ENCODE measurements around the gene PPM1H. TPM values are rescaled to one million over a fixed set of nuclear protein-coding genes. Genes with fewer than 3 reads are reported as not detected.

The PPM1H gene
- total and polyA plus RNA-seq, 10 of the 15 experiments (the other 5 are each of a cell fraction or from before 2014, with no cell fraction given): 0.11 to 0.83 (median 0.49) TPM

GRCh38 chr12:62789851-62790250 lies 145.1 kb downstream of the PPM1H start (continued):
- TF ChIP-seq SKIL (IDR thresholded peaks at IDR 0.05; ENCODE audit: low read depth, poor library complexity, severe bottlenecking): no peak

- H3K27me3 ChIP-seq (replicated peaks in 1 of 2; ENCODE audit: control insufficient read depth in 2 of 2, insufficient read depth in 2 of 2, low read length in 1 of 2): no peaks in the 10 kb centered on the region
- ATAC-seq (no peak), DNase-seq (ENCODE audit: low read depth, low spot score) (no peak), FAIRE-seq (no peak)
- WGBS (ENCODE audit: insufficient coverage, insufficient replicate concordance, low lambda C conversion rate, missing lambda C conversion rate): 45% methylated on average over 4 of the region's 4 CpGs
- no peaks in the 10 kb centered on the region; the same call in 1 of the 2 replicates for H3K4me1 ChIP-seq (ENCODE audit: control insufficient read depth, insufficient read depth, low read length)
- intact Hi-C loops (cut with micrococcal nuclease; ENCODE audit: unreplicated experiment) (no loop called here), in situ Hi-C loops (cut with MboI) (no loop called here)
- SMC1A ChIA-PET (ENCODE audit: uncharacterized antibody, unreplicated experiment): interaction anchor here (0.9 to 14.5 kb wide), 7 partner anchors 9 to 206 kb away, joined by 3 to 256 read pairs (median 3); no protein-coding TSS in a partner anchor
- H3K9me3 ChIP-seq (replicated peaks; ENCODE audit: control insufficient read depth, insufficient read depth, low read length): no peaks in the 10 kb centered on the region
- no peaks in the 10 kb centered on the region for H3K36me3 ChIP-seq (ENCODE audit: control insufficient read depth in 2 of 2, insufficient read depth in 2 of 2, low read length in 1 of 2)
- no peak overlapping the region for H3K27ac ChIP-seq (ENCODE audit: control insufficient read depth, insufficient read depth)
- H3K4me2 ChIP-seq (ENCODE audit: control insufficient read depth, insufficient read depth): no peak overlapping the region
- no peak overlapping the region for H2AFZ ChIP-seq (ENCODE audit: control insufficient read depth, low read depth, low read length)
- POLR2A ChIA-PET: no interaction called here
- BruUV-seq (replicated peaks): no TSS peak
- no peak overlapping the region for H3K9ac ChIP-seq (ENCODE audit: control insufficient read depth, insufficient read depth, low read length)
- CTCF ChIA-PET: interaction anchor here (1.6 to 1.8 kb wide), 2 partner anchors 262 to 349 kb away, joined by 3 to 4 read pairs; no protein-coding TSS in a partner anchor
- H3K4me3 ChIP-seq: no peak overlapping the region
- no peaks in the 10 kb centered on the region for H4K20me1 ChIP-seq (ENCODE audit: control insufficient read depth, insufficient read depth)
- RAD21 ChIA-PET (ENCODE audit: unreplicated experiment): no interaction called here
- H3K79me2 ChIP-seq (ENCODE audit: control insufficient read depth, insufficient read depth, low read length): no peaks in the 10 kb centered on the region
- TF ChIP-seq CEBPZ (IDR thresholded peaks at IDR 0.05; ENCODE audit: low read depth, low read length) (no peak), RB1 (IDR thresholded peaks at IDR 0.05; ENCODE audit: borderline replicate concordance) (no peak), FOS (IDR thresholded peaks at IDR 0.05; ENCODE audit: borderline replicate concordance, extremely low read depth, insufficient read length) (no peak), CEBPB (IDR thresholded peaks at IDR 0.05; ENCODE audit: borderline replicate concordance in 1 of 2, low read depth in 2 of 2, low read length in 2 of 2) (no peak), USF2 (IDR thresholded peaks at IDR 0.05; ENCODE audit: borderline replicate concordance, low read depth, low read length) (no peak), ZNF274 (IDR thresholded peaks at IDR 0.05; ENCODE audit: insufficient read depth, insufficient read length) (no peak), KLF5 (IDR thresholded peaks at IDR 0.05; ENCODE audit: partially characterized antibody) (no peak), BCLAF1 (IDR thresholded peaks at IDR 0.05) (no peak), MEF2B (IDR thresholded peaks at IDR 0.05; ENCODE audit: partially characterized antibody, poor library complexity, severe bottlenecking) (no peak), SP1 (IDR thresholded peaks at IDR 0.05; ENCODE audit: low read depth, low read length) (no peak)
These were observed 147.3 kb downstream of the PPM1H start for GRCh38 chr12:62787611-62788010.

Data from GM12878 (cell line).